GM18909 (cell line): ENCODE measurements around the gene CARNS1.
A peak's percentile ranks its signal among the peaks of the same experiment; 100 is the strongest.
"Not testable (repeated sequence)": the region's sequence is repeated elsewhere in the genome, so short reads cannot be mapped to it uniquely, and the experiment has no call there.

Source experiments
- ATAC-seq: cut with Tn5 transposase; IDR thresholded peaks from one replicate; pipeline ENCODE4 v1.9.1; 2021; ENCODE audit warnings: mild to moderate bottlenecking; ENCODE audit not compliant: unreplicated experiment, poor library complexity

Gene CARNS1

DNA sequence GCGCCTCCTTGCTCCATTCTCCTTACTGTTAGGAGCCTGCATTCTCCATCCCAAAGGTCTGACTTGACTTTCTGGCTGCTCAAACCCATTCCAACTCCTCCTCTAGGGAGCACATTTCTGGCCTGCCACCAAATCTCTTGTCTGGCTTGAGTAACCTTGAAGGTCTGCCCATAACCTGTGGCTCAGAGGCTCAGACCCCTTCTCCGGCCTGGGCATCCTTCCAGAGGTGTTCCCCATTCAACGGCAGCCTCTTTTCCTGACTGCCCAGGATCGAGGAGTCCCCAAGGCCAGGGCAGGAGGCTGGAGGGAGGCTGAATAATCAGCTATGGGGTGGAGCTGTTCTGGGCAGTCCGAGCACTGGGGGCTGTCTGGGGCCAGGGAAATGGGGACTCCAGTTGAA, 21.5 kb upstream of the CARNS1 start:
- ATAC-seq = no peak

DNA sequence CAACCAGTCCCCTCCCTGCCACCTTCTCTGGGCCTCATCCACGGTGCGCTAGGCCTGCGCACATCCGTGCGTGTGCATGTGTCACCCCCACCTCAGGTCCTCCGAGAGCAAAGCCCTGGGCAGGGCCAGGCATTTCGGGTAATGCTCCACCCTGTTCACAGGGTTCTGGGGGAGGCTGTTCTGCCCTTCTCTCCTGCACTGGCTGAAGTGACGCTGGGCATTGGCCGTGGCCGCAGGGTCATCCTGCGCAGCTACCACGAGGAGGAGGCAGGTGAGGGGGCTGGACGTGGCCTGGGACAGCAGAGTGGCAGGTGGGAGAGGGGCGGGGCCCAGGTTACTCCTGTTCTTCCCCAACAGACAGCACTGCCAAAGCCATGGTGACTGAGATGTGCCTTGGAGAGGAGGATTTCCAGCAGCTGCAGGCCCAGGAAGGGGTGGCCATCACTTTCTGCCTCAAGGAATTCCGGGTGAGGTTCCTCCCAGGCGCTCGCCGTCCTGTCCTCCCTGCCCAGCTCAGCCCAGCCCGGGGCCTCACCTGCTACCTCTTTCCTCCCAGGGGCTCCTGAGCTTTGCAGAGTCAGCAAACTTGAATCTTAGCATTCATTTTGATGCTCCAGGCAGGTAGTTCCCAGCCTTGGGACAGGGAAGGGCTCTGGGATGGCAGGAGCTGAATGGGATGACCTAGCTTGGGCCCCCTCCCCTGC, 19.8 kb upstream of the CARNS1 start:
- ATAC-seq = no peak

DNA sequence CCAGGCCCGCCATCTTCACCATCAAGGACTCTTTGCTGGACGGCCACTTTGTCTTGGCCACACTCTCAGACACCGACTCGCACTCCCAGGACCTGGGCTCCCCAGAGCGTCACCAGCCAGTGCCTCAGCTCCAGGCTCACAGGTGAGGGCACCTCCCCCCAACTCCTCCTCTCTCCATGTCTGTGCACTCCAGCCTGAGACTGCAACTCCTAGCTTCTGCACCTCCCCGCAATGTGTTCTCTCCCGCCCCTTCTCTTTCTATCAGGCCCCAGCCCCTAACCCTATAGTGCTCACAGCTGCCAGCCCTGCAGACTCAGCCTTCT, 19.3 kb upstream of the CARNS1 start:
- no peak for ATAC-seq

DNA sequence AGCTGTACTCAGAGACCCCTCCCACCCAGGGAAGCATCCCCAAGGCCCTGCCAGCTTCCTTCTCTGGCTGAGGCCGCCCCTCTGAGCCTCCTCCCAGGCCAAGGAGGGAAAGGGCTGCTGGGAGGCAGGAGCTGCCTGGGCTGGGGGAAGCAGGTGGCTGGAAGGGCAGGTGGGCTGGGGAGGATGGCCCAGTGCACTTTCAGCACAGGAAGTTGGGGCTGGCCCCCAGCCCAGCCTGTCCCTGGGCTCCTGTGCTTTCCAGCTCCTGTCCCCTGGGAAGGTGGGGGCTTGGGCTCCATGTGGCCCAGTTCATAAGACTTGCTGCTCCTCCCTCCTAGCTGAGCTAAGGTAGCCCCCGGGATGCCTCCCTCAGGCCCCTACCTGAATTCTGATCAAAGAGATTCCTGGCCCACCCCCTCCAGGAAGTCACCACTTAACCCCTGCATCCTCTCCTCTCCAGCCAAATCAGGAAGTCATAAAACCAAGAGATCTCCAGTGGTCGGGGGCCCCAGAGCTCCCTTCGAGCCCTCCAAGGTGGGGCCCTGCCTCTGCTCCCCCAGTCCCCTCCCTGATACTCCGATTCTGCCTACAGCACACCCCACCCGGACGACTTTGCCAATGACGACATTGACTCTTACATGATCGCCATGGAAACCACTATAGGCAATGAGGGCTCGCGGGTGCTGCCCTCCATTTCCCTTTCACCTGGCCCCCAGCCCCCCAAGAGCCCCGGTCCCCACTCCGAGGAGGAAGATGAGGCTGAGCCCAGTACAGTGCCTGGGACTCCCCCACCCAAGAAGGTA, 18.7 kb upstream of the CARNS1 start:
- no peak for ATAC-seq

DNA sequence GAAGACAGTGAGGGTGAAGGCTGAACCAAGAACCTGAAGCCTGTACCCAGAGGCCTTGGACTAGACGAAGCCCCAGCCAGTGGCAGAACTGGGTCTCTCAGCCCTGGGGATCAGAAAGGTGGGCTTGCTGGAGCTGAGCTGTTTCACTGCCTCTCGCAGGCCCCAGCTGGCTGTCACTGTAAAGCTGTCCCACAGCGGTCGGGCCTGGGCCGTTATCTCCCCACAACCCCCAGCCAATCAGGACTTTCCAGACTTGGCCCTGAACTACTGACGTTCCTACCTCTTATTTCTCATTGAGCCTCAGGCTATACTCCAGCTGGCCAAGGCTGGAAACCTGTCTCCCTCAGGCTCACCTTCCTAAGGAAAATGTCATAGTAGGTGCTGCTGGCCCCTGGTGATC, 17.9 kb upstream of the CARNS1 start:
- ATAC-seq = no peak

DNA sequence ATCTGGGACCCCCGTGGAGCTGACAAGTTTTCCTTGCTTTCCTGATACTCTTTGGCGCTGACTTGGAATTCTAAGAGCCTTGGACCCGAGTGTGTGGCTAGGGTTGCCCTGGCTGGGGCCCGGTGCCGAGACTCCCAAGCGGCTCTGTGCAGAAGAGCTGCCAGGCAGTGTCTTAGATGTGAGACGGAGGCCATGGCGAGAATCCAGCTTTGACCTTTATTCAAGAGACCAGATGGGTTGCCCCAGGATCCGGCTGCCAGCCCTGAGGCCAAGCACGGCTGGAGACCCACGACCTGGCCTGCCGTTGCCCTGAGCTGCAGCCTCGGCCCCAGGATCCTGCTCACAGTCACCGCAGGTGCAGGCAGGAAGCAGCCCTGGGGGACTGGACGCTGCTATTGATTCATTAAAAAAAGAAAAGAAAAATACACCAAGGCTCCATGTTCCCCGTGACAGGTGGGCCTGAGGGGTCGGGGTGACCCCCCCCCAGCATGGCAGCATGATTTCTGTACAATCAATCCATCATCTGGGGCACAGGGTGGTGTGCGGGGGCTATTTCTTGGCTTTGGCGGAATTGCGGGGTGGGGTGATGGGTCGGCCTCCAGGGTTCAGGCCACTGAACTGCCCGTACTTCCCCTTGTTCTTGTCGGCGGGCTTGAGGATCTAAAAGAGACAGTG, 17.4 kb upstream of the CARNS1 start:
- no peak for ATAC-seq

DNA sequence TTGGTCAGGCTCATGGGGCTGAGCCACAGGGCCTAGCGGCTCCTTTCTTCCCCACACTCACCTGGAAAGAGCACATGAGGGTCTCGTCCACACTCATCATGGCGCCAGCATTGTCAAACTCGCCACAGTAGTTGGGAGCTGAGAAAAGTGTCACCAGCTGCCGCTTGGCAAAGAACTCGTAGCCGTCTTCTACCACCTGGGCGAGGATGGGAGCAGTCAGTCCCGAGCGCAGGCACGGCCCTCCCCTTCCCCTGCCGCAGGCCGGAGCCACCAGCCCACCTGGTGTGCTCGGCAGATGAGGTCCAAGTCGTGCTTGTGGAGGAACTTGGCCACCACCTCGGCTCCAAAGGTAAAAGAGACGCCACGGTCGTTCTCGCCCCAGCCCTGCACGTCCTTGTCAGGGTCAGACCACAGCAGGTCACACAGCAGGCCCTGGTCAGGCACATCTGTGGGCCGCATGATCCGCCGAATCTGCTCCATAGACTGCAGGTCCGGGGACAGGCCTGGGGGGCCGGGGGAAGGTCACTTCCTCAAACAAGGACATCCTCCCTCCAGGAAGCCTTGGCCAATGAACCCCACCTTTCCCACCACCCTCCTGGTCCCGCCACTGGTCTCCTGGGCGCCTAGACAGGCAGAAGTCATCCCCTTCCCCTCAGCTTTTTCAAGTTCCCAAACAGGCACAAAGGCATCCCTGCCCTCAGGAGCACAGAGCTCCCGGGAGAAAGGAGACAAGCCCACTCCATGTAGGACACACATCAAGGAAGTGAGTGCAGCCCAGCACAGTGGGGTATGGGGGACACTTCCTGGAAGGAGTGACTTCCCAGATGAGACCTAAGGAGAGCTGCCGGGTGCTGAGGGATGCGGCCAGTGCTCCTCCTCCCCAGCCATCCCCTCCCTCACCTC, 16.6 kb upstream of the CARNS1 start:
- no peak for ATAC-seq

DNA sequence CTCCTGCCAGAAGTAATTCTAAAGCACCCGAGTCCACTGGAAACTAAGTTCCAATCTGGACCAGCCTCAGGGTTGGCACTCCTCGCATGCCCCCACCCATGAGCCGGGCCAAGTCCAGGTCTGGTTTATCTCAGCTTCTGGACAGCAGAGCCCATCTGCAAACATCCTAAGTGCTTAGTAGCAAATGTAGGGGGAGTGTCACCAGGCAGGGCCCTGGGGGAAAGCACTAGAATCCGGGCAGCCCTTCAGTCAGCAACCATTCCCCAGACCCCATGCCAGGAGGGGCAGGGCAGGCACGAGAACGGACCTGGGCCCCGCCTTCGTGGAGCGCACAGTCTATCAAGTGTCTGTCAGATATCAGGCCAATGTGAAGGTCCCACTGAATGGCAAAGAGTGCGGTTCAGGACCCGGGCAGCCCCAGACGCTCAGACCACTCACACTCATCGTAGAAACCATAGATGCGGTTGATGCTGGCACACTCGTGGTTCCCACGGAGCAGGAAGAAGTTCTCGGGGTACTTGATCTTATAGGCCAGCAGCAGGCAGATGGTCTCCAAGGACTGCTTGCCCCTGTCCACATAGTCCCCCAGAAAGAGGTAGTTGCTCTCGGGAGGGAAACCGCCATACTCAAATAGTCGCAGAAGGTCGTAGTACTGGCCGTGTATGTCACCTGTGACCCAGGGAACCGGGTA, 15.1 kb upstream of the CARNS1 start:
- ATAC-seq = no peak

DNA sequence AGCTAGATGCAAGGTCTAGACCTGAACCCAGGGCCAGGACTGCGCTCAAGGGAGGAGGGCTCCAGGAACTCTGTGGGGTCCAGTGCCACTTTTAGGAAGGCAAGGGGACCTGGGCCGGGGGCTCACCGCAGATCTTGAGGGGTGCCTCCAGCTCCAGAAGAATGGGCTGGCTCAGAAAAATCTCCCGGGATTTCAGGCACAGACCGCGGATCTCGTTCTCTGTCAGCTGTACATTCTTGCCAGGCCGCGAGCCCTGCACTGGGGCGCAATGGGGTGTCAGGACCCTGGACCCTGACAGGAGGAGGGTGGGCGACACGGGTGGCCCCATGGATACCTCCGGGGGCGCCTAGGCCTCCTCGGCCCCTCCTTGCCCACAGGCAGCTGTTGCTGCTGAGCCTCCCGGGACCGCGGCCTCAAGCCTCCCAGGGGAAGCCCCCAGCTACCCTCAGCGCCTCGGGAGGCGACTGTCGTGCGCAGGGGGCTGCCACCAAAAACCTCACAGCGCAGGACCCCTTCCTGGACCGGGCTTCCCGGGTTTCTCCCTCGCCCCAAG, 14.5 kb upstream of the CARNS1 start:
- no peak for ATAC-seq

DNA sequence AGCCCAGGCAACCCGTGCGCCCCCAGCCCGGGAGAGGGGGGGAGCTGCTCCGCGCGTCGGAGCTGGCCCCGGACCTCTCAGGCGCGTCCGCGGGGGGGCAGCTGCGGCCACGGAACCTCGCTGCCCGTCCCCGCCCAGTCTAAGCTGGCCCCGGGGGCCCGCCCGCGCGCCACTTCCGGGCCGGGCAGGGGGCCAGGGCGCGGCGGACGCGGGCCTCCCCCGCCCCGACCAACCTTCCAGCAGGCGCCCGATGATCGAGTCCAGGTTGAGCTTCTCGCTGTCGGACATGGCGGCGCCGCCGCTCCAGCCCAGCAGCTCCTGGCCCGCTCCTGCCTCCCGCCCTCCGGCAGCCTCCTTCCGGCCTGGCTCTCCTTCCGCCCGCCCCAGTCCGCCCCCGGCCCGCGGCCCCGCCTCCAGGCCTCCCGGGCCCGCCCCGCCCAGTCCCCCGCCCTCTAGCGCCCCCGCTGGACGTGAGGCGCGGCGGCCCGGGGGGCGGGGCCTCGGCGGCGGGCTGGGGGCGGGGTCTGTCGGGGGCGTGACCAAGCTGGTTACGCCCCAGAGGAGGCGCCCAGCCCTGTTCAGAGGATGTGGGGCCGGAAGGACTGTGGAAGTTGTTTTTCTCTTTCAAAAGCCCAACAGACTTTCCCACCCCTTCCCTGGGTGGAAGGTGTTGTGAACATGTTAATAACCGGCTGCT, 13.8 kb upstream of the CARNS1 start, which contains the start of gene PPP1CA:
Gene PPP1CA (minus strand): TSS at position 364 of the 697 bp plus-strand sequence. CDS start 76 bp downstream, at position 288.
- ATAC-seq = peak; percentile 63

DNA sequence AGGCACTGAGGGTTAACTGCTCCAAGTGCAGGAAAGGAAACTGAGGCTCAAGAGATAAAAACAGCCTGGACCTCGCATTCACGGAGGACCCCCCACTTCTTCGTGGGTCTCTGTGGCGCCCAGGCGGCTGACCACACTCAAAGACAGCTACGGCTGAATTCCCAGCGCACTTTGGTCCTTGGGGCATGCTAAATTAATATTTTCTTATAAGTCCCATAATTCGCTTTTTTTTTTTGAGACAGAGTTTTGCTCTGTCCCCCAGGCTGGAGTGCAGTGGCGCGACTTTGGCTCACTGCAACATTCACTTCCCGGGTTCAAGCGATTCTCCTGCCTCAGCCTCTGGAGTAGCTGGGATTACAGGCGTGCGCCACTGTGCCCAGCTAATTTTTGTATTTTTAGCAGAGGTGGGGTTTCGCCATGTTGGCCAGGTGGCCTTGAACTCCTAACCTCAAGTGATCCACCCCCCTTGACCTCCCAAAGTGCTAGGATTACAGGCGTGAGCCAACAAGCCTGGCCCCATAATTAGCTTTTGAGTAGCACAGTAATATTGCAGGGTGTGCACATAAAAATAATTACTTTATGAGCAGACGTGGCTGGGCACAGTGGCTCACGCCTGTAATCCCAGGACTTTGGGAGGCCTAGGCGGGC, 13.2 kb upstream of the CARNS1 start:
- peak; percentile 5 for ATAC-seq

DNA sequence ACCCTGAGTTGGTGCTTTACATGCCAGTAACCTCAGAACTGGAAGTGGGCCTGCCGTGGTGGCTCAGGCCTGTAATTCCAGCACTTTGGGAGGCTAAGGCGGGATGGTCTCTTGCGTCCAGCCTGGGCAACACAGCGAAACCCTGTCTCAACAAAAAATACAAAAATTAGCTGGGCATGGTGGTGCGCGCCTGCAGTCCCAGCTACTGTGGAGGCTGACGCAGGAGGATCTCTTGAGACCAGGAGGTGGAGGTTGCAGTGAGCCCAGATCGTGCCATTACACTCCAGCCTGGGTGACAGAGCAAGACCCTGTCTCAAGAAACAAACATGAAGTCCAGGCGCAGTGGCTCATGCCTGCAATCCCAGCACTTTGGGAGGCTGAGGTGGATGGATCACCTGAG, 12.4 kb upstream of the CARNS1 start:
- ATAC-seq = not testable (repeated sequence)

DNA sequence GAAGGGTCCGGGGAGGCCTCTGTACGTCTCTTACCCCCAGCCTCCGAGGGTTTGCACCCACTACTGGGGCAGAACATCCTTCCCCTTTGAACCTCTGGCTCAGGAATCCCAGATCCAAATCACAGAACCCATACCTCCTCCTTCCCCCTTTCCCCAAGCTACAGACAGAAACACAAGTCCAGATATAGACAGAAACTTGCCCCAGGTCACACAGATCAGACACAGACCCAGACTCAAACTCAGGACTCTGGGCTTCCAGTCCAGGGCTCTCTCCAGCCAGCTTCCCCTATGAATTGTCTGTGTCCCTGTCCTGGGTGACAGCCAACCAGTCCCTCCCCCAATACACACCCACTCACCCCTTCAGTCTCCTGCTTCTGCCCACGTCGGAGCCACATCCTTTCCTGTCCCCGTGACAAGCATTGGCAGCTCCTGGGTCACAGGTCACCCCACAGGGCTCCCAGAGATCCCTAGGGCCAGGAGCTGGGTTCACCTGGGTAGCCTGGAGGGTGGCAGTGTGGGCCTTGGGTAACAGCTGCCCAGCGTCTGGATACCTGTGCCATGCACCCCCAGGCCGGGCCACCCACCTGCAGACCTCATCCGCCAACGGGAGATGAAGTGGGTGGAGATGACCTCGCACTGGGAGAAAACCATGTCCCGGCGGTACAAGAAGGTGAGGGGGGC, 10.8 kb upstream of the CARNS1 start:
- ATAC-seq = no peak

DNA sequence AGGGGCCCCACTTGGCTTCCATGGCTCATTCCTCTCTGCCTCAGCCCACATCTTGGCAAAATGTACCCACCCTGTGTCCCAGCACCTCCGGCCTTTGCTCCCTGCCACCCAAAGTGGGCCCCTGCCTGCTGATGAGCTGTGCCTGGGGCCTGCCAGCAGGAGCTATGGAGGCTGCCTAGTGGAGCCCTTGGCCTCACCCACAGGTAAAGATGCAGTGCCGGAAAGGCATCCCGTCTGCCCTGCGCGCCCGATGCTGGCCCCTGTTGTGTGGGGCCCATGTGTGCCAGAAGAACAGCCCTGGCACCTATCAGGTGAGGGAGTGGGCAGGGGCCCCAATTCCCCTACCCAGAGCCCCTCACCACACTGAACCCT, 10.3 kb upstream of the CARNS1 start:
- ATAC-seq = no peak

DNA sequence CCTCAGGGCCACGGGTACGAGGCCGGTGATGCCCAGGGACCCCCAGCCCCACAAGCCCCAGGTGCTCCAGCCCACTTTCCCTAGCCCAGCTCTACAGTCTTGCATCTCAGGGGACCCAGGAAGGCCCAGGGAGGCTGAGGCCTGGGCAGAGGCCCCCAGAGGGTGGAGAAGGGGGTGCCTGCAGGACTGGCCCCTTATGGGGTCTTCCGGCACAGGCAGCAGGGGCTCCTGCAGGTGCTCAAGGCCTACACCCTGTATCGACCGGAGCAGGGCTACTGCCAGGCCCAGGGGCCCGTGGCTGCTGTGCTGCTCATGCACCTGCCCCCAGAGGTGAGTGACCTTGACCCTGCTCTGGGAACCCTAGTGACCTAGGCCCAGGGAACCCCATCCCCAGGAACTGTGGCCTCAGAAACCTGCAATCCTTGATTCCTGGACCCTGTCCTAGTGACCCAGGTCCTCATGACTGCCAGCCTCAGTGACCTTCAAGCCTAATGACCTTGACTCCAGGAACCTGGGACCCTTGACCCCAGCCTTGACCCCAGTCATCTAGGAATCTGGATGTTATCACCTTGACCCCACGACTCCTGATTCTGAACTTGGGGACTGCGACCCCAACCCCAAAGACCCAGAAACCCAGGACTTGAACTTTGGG, 9.7 kb upstream of the CARNS1 start:
- ATAC-seq = no peak

DNA sequence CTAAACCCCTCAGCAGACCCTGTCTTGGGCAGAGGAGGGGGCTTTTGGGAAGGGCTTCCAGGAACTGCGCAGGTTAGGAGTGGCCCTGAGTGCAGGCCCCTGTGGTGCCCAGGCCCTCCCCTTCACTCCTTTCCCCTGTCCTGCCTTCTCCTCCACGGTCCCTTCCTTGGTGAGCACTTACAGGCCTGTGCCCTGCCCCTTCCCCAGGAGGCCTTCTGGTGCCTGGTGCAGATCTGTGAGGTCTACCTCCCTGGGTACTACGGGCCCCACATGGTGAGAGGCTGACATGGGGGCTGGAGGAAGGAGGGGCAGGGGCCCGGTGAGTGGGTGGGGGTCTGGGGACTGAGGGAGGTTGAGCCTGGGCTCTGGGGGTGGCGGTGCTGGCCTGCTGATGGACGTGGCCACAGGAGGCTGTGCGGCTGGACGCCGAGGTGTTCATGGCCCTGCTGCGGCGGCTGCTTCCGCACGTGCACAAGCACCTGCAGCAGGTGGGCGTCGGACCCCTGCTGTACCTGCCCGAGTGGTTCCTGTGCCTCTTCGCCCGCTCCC, 9.0 kb upstream of the CARNS1 start:
- ATAC-seq = no peak
